Astrocyte of the cerebellum (primary cell): ENCODE measurements around the gene ITGA1.
A peak's percentile ranks its signal among the peaks of the same experiment; 100 is the strongest.

Experiments
- DNase-seq: peaks from one replicate; pipeline ENCODE4 v3.0.0-alpha.2; 2011; ENCODE audit warnings: low read depth
- H3K4me3 ChIP-seq: 2 replicates; pipeline ENCODE4 v1.5.1; 2011; ENCODE audit warnings: mild to moderate bottlenecking, low read depth, low read length, moderate library complexity
- in situ Hi-C: cut with HindIII; loops from 2 replicates; pipeline ENCODE4 v1.10.0; 2017; ENCODE audit warnings: low sequenced_read_pairs
- TF ChIP-seq, protein P1 (sequence below): IDR thresholded peaks from 2 replicates; pipeline ENCODE4 v1.5.1; 2012; ENCODE audit warnings: low read length, low read depth, moderate library complexity, mild to moderate bottlenecking; ENCODE audit errors: missing control alignments

Gene ITGA1

DNA sequence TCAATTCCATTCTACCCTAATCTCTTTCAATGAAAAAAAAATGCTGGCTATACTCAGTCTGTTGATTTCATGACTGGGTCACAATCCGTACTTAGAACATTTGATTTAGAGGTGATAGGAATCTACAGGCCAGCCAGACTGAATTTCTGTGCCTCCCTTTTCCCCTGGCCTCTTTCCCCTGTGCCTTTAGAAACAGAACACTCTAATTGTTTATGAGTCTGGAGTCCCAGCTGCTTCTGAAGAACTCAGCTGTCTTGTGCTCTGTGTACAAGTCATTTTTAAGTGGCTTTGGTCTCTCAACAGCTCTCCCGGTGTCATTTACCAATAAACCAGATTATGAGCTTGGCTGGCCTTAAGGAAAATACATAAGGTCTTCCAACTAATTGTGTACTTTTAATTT is 107.4 kb downstream of the ITGA1 start:
- DNase-seq: no peak
- in situ Hi-C loops: no loop called here
- TF ChIP-seq, protein P1, sequence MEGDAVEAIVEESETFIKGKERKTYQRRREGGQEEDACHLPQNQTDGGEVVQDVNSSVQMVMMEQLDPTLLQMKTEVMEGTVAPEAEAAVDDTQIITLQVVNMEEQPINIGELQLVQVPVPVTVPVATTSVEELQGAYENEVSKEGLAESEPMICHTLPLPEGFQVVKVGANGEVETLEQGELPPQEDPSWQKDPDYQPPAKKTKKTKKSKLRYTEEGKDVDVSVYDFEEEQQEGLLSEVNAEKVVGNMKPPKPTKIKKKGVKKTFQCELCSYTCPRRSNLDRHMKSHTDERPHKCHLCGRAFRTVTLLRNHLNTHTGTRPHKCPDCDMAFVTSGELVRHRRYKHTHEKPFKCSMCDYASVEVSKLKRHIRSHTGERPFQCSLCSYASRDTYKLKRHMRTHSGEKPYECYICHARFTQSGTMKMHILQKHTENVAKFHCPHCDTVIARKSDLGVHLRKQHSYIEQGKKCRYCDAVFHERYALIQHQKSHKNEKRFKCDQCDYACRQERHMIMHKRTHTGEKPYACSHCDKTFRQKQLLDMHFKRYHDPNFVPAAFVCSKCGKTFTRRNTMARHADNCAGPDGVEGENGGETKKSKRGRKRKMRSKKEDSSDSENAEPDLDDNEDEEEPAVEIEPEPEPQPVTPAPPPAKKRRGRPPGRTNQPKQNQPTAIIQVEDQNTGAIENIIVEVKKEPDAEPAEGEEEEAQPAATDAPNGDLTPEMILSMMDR: no peak
- no peak overlapping the region for H3K4me3 ChIP-seq

DNA sequence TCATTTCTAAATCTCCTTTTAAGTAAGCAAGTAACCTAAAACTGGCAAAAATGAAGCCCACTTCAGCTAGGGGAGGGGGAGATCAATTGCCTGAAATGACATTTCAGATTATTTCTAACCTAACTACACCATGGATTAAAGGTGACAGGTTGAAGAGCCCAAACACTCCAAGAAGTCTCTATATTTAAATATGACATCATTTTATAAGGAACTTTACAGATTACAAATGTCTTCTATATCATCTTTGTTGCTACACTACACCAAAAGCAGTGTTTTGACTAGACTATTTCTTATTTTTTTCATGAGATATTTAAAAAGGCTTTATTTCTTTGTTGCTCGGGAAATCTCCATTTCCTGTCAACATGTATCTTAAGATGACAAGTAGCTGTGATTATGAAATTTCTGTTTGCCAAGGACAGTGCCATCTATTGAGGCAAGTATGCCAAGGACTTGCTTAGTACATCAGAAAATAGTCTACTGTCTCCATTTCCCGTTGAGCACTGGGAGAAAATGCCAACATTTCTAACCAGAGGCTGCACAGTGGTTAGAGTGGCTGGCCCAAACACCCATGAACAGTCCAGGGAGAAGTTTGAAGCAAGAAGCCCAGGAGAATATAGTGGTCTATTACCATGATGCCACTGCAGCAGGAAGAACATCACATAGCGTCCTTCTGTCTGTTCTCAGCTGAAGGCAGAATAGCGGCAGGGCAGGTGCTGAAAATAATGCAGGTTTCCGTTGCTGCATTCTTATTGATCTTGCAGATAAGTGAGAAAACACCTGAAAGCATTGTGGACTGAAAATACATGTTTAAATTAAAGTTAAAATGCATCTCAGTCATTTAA is 108.1 kb downstream of the ITGA1 start:
- no peak for DNase-seq
- no peak overlapping the region for H3K4me3 ChIP-seq
- TF ChIP-seq, protein P1: no peak
- in situ Hi-C loops: no loop called here

DNA sequence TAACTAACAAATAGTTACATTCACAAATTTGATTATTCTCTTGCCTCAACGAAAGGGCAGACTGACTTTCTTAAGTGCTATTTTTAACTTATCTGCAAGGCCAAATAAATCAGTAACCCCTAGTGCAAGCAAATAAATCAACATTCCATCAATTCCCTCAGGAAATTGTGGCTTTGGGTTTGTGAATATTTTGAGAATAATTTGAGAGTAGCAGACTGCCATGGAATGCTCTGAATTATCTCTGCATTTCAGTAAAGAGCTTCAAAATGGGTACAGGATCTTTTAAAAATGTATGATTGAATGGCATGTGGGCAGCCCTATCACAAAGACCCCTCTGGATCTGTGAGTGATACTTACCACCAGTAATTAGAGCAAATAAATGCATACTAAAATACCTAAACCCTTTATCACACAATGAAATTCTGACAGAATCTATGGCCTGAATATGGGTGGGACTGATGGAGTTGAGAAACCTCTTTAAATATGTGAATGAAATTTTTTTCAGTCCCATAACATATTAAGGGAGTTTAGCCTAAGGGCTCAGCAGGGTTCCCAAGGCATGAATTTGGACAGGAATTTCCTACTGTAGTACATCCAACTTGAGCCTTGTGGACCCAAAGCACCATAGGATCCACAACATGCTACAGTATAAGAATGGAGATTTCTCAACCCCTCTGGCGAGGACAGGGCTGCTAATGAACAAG is 109.0 kb downstream of the ITGA1 start:
- H3K4me3 ChIP-seq: no peak overlapping the region
- TF ChIP-seq, protein P1: no peak
- peak; percentile 20 for DNase-seq
- in situ Hi-C loops: no loop called here

DNA sequence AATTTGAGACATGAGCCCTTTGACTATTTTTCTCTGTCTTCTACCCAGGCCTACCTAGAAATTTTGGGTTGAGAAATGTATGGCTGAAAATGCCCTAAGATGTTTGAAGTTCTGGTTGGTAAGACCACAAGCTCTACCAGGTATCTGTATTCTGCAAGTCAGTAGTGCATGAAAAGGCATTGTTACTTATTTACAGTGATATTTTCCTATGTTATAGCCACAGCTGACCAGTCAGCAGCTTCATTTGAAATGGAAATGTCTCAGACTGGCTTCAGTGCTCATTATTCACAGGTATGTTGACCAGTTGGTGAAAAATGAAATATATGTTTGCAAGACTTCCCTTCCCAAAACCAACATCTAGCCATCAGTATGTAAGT is 109.5 kb downstream of the ITGA1 start:
- in situ Hi-C loops: no loop called here
- DNase-seq: no peak
- no peak overlapping the region for H3K4me3 ChIP-seq
- TF ChIP-seq, protein P1: no peak

DNA sequence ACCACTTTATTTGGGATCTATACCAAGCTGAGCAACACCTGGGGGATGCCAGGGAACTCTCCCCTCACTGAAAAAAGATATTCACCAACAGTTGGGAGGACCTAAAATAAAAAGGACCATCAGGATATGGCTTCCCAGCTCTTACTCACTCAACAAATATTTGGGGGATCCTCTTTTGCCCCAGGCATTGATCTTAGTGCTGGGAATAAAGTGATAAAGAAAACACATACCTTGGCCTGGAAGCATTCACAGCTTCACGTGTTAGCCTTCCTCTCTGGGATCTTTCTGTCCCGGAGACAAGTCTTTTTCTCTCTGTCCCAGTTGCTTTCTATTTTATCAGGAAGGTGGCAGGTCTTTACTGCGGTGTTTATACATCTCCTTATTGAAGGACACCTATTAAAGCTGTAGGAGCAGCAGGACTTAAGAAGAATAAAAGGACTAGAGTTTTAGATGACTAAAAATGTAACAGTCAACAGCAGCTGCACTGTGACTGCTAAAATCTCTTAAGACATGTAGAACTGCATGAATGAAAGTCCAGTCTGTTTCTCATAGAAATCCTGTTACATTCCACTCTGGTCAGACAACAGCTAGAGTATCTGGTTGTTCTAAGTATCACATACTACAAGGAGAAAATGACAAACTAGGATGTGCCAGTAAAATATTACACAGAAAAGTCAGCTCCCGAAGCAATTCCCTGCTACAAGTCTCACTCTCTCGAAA is 111.4 kb downstream of the ITGA1 start:
- no peak for DNase-seq
- H3K4me3 ChIP-seq: no peak overlapping the region
- TF ChIP-seq, protein P1: no peak
- in situ Hi-C loops: no loop called here

DNA sequence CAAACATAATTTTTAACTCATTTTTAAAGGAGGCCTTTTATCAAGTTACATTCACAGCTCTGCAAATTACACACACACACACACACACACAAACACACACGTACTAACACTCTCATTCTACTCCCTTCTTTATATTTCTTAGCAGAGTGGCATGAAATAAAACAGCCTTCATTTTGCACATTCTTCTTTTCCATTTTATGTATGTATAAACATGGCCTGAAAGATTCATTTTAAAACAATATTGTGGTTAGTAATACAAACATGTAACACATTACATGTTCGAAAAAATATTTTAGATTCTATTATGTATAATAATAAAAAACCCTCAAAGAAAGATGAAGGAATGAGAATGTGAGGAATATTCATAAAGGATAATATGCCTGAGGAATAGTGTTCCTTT is 115.4 kb downstream of the ITGA1 start:
- in situ Hi-C loops: no loop called here
- no peak for DNase-seq
- H3K4me3 ChIP-seq: no peak overlapping the region
- TF ChIP-seq, protein P1: no peak
